Stimulated activated CD8-positive, alpha-beta memory T cell treated with anti-CD3 and anti-CD28 coated beads, Interleukin-12 subunit alpha, Interleukin-12 subunit beta, amount 100 ng/mL, for 4 hours (primary cell): ENCODE data around the gene HSPA1L.
A peak's percentile ranks its signal among the peaks of the same experiment; 100 is the strongest.
"Not testable (repeated sequence)": the region's sequence is repeated elsewhere in the genome, so short reads cannot be mapped to it uniquely, and the experiment has no call there.

ENCODE experiments used
- DNase-seq: peaks from one replicate; pipeline ENCODE4 v3.0.0-alpha.2; 2020; ENCODE audit warnings: low read depth

Gene HSPA1L

GRCh38 chr6:31813465-31813849 lies 1.6 kb downstream of the HSPA1L start:
- DNase-seq: no peak

DNA sequence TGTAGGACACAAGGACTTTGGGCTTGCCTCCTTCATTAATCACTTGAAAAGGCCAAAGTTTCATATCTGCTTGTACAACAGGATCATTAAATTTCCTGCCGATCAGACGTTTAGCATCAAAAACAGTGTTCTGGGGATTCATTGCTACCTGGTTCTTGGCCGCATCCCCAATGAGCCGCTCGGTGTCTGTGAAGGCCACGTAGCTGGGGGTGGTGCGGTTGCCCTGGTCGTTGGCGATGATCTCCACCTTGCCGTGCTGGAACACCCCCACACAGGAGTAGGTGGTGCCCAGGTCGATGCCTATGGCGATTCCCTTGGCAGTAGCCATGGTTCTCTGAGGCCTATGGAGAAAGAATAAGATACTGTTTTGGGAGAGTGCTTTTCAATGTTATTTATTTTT lies 3.4 kb downstream of the HSPA1L start:
- DNase-seq: no peak

- not testable (repeated sequence) for DNase-seq
These were observed 6.5 kb downstream of the HSPA1L start for GRCh38 chr6:31808599-31808998.

- peak; percentile 95 for DNase-seq
These were observed 8.4 kb downstream of the HSPA1L start, which contains the start of gene LSM2 for GRCh38 chr6:31806470-31807272. TSS of gene LSM2 (minus strand) at chr6:31806966. CDS start at chr6:31806757, 209 bp downstream.

DNA sequence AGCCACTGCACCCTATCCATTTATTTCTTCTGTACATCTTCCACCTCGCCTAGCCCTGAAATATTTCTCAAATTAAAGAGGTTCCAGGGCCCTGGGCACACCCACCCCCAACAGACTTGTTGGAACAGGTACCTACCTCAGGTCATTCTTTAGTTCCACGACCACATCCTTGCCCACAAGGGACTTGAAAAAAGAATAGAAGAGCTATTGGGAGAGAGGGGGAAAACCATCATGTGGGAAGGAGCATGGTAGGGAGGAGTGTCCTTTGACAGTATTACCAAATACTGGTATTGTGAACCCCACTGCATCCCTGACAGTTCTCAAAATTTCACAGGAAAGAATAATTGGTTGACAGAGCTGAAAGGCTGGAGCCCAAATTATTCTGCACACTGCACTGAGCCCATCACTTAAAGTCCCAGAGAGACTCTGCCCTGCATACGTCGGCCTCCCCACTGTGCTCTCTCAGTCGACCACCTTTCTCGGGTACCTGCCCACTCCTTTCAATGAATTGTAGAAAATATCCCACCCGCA lies 9.1 kb downstream of the HSPA1L start:
- no peak for DNase-seq

DNA sequence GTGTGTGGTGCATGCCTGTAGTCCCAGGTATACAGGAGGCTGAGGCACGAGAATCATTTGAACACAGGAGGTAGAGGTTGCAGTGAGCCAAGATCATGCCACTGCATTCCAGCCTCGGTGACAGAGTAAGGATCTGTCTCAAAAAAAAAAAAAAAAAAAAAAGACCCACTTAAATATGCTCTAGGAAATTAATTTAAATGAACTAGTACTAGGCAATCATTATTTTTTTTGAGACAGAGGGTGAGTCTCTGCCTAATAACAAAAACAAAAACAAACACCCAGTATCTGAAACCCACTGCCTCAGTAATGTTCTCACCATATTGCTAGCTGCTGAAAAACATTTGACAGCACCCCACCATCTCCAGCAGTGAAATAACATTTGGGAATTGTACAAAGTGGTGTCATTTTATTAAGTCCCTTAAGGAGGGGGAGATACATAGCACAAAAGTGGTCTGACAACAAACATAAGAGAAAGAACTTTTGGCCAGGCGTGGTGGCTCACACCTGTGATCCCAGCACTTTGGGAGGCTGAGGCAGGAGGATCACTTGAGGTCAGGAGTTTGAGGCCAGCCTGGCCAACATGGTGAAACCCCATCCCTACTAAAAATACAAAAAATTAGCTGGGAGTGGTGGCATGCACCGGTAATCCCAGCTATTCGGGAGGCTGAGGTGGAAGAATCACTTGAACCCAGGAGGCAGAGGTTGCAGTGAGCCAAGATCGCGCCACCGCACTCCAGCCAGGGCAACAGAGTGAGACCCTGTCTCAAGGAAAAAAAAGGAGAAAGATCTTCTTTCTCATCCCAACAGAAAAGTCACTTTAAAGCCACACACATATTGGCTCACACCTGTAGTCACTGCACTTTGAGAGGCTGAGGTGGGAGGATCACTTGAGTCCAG lies 13.8 kb downstream of the HSPA1L start:
- DNase-seq: not testable (repeated sequence)

- DNase-seq: no peak
These were observed 15.3 kb downstream of the HSPA1L start for GRCh38 chr6:31799781-31800180.

DNA sequence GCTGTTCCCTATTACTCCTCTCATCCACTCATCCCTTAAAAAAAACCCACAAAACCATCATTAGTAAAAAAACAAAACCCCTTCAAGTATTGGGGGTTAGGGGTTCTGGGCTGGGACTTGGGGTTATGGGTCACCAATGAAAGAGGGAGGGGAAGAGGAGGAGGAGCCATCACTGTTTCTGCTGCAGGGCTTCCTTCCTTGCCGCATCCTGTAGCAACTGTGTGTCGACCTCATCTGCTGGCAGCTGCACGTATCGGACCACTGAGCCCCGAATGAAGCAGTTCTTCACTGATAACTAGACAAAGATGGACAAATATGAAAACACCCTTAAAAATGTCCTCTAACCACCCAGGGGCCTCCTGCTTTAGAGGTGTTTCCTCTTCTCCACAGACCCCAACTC lies 17.5 kb downstream of the HSPA1L start:
- DNase-seq: no peak

DNA sequence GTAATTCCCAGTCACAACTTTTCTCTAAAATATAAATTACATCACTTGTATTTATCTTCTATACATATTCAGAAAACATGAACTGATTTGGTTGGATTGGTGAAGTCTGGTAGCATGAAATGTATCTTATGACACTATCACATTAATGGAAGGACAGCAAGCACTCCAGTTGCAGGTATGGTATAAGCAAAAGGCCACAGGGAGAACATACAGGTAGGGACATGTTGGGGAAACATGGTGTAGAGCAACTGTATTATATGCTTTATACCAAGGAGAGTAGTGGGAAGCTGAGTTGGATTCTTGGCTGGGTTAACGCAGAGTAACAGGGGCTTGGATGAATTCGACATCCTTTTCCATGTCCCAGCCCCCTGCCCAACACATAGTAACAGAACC lies 18.1 kb downstream of the HSPA1L start:
- no peak for DNase-seq

DNA sequence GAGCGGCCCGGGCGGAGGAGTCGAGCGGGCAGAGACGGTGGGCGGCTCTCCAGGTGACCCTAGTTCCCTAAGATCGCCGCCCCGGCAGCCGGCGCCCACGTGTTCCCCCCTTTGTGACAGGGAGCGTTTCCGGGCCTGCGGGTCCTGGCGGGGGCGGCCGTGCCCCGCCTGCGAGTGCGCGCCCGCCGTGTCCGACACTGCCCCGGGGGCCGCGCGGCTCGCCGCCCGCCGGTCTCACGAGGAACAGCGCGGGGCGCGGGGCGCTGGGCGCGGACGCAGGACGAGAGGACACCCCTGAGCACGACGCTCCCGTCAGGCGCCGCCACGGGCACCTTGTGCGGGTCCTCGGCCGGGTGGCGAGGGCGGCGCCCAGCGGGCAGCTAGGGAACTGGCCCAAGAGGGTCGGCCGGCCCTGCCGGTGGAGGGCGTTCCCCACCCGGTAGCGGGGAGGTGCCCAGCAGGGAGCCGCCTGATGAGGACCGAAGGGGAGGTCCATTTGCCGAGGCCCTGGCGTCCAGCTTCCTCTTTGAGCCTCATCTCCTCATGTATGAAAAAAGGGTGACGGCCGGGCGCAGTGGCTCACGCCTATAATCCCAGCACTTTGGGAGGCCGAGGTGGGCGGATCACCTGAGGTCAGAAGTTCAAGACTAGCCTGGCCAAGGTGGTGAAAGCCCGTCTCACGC lies 19.3 kb downstream of the HSPA1L start, which contains the start of gene VARS1:
Gene VARS1 (minus strand): TSS at position 137 of the 683 bp plus-strand sequence. CDS start 535 bp downstream, outside the sequence.
- peak; percentile 75 for DNase-seq

- no peak for DNase-seq
These were observed 20.0 kb downstream of the HSPA1L start for GRCh38 chr6:31794866-31795615.

GRCh38 chr6:31794294-31794865 lies 20.7 kb downstream of the HSPA1L start:
- DNase-seq: no peak

DNA sequence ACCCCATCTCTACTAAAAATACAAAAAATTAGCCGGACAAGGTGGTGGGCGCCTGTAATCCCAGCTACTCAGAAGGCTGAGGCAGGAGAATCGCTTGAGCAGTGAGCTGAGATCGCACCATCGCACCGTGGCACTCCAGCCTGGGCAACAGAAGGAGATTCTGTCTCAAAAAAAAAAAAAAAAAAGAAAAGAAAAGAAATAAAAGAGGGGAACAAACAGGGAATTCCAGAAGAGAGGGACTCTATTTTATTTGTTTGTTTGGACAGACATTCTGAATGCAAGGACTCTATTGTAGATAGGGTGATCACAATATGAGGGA lies 21.2 kb downstream of the HSPA1L start:
- DNase-seq: not testable (repeated sequence)

- no peak for DNase-seq
These were observed 22.3 kb downstream of the HSPA1L start for GRCh38 chr6:31792761-31793171.

- DNase-seq: no peak
These were observed 23.1 kb downstream of the HSPA1L start for GRCh38 chr6:31792090-31792374.

DNA sequence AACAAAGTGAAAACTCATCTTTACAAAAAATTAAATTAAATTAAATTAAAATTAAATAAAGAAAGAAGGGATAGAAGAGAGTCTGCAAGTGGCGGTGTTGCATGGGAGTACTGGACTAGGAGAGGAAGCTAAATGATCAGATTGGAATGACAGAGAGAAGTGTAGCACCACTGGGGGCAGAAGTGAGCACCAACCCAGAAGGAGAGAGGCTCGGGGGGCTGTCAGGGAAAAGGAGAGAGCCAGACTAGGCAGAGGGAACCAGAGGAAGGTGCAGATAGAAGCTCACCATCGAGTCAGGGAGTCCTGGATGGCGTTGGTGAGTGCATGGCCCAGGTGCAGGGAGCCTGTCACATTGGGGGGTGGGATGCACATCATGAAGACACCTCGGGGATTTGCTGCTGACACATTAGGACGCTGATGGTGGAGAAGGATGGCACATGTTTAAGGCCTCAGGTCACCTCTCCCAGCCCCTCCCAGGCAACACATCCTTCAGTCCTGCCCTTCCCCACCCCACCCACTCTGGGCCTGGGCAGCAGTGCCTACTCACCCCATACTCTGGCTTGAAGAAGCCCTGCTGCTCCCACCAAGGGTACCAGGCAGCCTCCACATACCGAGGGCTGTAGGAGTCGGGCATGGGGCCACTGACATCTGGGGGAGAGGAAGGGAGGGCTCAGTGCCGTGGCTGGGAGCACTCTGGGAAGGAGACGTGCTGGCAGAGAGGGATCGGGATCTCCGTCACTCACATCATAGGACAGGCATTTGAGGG lies 23.6 kb downstream of the HSPA1L start:
- no peak for DNase-seq

GRCh38 chr6:31785475-31785874 lies 29.6 kb downstream of the HSPA1L start:
- DNase-seq: no peak

- DNase-seq: no peak
These were observed 30.8 kb downstream of the HSPA1L start for GRCh38 chr6:31784098-31784925.

- no peak for DNase-seq
These were observed 32.8 kb downstream of the HSPA1L start for GRCh38 chr6:31782126-31782855.
